Left lung (tissue), 10 donors: ENCODE results near the gene CYP4F2. TPM values are rescaled to one million over a fixed set of nuclear protein-coding genes. Genes with fewer than 3 reads are reported as not detected.
"Not testable (repeated sequence)": the region's sequence is repeated elsewhere in the genome, so short reads cannot be mapped to it uniquely, and the experiment has no call there.

ENCODE experiments used
- ATAC-seq: fragments of 200-7000 bp; cut with Tn5 transposase; one replicate; pipeline ENCODE4 v1.9.1; 2020; ENCODE audit warnings: moderate library complexity
- DNase-seq, 4 donors: peaks; one replicate each; pipeline ENCODE4 v3.0.0-alpha.2; 2013 to 2020
- H3K27ac ChIP-seq, 2 donors: fragments of 200-600 bp; sonication (generic) in 1 of 2; one replicate each; pipeline versions ENCODE4 v1.5.0 to v1.8.0; 2020 to 2021
- H3K27me3 ChIP-seq, 2 donors: fragments of 200-600 bp; sonication (generic) in 1 of 2; one replicate each; pipeline versions ENCODE4 v1.5.0 to v1.8.0; 2020 to 2021
- H3K36me3 ChIP-seq, 2 donors: fragments of 200-600 bp; sonication (generic) in 1 of 2; one replicate each; pipeline versions ENCODE4 v1.5.0 to v1.8.0; 2020 to 2021
- H3K4me1 ChIP-seq, 2 donors: fragments of 200-600 bp; one replicate each; pipeline ENCODE4 v1.8.0; 2021
- H3K4me3 ChIP-seq, 2 donors: fragments of 200-600 bp; sonication (generic) in 1 of 2; one replicate each; pipeline versions ENCODE4 v1.5.0 to v1.8.0; 2020 to 2021; ENCODE audit warnings: mild to moderate bottlenecking in 1 of 2
- H3K9me3 ChIP-seq, 2 donors: fragments of 200-600 bp; sonication (generic) in 1 of 2; one replicate each; pipeline versions ENCODE4 v1.5.0 to v1.8.0; 2020 to 2021
- intact Hi-C, 2 donors: fragments of 100-400 bp; cut with DNase I; formaldehyde crosslinking; loops; one replicate each; pipeline versions ENCODE4 v1.11.2 to v1.14.2; 2022
- polyA plus RNA-seq, 6 donors: library from polyadenylated mRNA; unstranded; fragments of 120-200 nt; gene quantifications; one replicate each; pipeline ENCODE4 v1.2.1, GENCODE V29; 2013; ENCODE audit not compliant: insufficient read length in 6 of 6
- total RNA-seq, 2 donors: library from RNA; stranded (reverse); fragmentation: NEBNext Ultra II Directional; extraction: Animal tissue kit (Norgen Biotek cat#: 25700); gene quantifications; one replicate each; pipeline ENCODE4 v1.2.1, GENCODE V29; 2021
- TF ChIP-seq, protein P1 (sequence below), 2 donors: fragments of 200-600 bp; sonication (generic) in 1 of 2; IDR thresholded peaks; one replicate each; pipeline versions ENCODE4 v1.5.0 to v1.8.0; 2021; ENCODE audit warnings: antibody characterized with exemption in 2 of 2
- donor health status: DM: no; HTN: yes; CAD: no.
- donor health status: DM: no; HTN: no; CAD: no.

Gene CYP4F2
- total and polyA plus RNA-seq, 8 donors, result 0.34 TPM; not detected in 7

DNA sequence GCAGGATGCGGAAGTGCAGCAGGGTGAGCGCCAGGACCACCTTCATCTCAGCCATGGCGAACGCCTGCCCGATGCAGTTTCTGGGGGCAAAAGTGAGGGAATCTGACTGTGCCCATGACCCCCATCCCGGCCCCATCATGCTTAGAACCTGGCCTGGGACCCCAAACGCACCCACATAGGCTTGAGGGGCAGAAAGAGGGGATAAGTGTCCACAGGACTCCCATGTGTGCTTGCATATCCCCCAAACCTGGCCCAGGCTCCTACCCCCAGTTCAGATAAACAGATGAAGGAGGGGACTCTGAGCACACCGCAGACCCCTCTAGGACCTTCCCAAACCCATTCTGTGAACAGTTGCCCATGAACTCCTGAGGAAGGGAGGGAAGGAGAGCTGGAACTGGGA, 16.0 kb upstream of the CYP4F2 start:
- Histone ChIP-seq H3K27ac (no peak overlapping the region), H3K4me1 (peaks cover 0 to 6% of the 10 kb centered on the region in 2 donors), H3K9me3 (peaks cover 0 to 3% of the 10 kb centered on the region in 2 donors), H3K27me3 (peaks cover 15 to 56% of the 10 kb centered on the region in 2 donors), H3K36me3 (no peaks in the 10 kb centered on the region), H3K4me3 (no peak overlapping the region)
- DNase-seq, result no peak
- ATAC-seq, result no peak
- TF ChIP-seq, protein P1, sequence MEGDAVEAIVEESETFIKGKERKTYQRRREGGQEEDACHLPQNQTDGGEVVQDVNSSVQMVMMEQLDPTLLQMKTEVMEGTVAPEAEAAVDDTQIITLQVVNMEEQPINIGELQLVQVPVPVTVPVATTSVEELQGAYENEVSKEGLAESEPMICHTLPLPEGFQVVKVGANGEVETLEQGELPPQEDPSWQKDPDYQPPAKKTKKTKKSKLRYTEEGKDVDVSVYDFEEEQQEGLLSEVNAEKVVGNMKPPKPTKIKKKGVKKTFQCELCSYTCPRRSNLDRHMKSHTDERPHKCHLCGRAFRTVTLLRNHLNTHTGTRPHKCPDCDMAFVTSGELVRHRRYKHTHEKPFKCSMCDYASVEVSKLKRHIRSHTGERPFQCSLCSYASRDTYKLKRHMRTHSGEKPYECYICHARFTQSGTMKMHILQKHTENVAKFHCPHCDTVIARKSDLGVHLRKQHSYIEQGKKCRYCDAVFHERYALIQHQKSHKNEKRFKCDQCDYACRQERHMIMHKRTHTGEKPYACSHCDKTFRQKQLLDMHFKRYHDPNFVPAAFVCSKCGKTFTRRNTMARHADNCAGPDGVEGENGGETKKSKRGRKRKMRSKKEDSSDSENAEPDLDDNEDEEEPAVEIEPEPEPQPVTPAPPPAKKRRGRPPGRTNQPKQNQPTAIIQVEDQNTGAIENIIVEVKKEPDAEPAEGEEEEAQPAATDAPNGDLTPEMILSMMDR (IDR thresholded peaks at IDR 0.05), result no peak
- intact Hi-C loops, result no loop called here

DNA sequence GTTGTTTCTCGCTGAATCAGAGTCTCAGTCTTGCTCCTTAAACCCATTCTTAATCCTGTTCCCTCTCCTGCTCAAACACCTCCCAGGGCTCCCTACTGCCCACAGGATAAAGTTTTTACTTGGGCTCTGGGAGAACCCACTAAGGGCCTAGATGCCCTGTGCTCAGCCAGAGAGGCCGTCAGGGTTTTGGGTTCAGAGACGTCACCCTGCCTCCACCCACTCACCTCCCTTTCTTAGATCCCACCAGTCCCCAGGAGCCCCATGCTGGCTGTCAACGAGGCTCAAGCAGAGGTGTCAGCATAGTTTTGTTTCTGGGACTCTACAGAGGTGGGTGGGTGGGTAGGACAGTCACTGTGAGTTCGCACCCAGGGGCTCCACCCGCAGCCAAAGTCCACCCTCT, 15.5 kb upstream of the CYP4F2 start:
- TF ChIP-seq, protein P1 (IDR thresholded peaks at IDR 0.05), result no peak
- Histone ChIP-seq H3K27me3 (peaks cover 16 to 60% of the 10 kb centered on the region in 2 donors), H3K9me3 (peaks cover 0 to 3% of the 10 kb centered on the region in 2 donors), H3K4me1 (peaks cover 0 to 6% of the 10 kb centered on the region in 2 donors), H3K4me3 (no peak overlapping the region), H3K27ac (no peak overlapping the region), H3K36me3 (no peaks in the 10 kb centered on the region)
- intact Hi-C loops, result no loop called here
- DNase-seq, result no peak
- no peak for ATAC-seq

DNA sequence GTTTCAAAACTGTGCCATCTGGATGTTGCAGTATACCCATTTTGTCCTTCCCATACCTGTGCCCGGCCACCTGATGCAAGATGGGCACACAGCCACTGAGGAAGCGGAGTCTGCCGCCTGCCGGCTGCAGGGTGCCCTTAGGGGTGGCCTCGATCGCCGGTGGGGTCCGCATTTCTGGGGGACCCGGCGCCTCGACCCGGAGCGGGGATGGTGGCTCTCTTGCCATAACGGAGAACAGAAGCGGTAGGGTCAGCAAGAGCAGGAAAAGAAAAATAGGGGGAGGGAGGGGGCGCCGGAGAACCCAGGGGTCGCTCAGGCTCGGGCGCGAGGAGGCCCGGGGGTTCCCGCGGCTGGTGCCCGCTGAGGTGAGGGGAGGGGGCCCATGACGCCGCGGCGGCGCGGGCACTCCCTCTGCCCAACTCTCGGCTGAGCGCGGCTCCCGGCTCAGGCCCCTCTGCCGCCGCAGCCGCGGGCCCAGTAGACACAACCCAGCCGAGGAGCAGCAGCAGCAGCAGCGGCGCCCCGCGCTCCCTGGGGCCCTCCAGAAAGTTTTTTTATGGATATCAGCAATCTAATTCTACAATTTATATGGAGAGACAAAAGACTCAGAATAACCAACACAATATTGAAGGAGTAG, 13.8 kb upstream of the CYP4F2 start:
- no peak for ATAC-seq
- no peak overlapping the region for H3K27ac ChIP-seq
- TF ChIP-seq, protein P1 (IDR thresholded peaks at IDR 0.05), result no peak
- H3K4me3 ChIP-seq, result no peak overlapping the region
- peaks cover 0 to 3% of the 10 kb centered on the region in 2 donors for H3K9me3 ChIP-seq
- DNase-seq, result peak in 1 of 4 donors; percentile 81
- peaks cover 0 to 6% of the 10 kb centered on the region in 2 donors for H3K4me1 ChIP-seq
- H3K36me3 ChIP-seq, result no peaks in the 10 kb centered on the region
- intact Hi-C loops, result no loop called here
- H3K27me3 ChIP-seq, result peaks cover 16 to 65% of the 10 kb centered on the region in 2 donors

GRCh38 chr19:15905026-15905425, 7.2 kb upstream of the CYP4F2 start:
- Histone ChIP-seq H3K27ac (no peak overlapping the region), H3K4me3 (no peak overlapping the region), H3K36me3 (no peaks in the 10 kb centered on the region), H3K4me1 (no peaks in the 10 kb centered on the region), H3K27me3 (peaks cover 3 to 35% of the 10 kb centered on the region in 2 donors), H3K9me3 (peaks cover 0 to 8% of the 10 kb centered on the region in 2 donors)
- intact Hi-C loops, result no loop called here
- DNase-seq (no peak), ATAC-seq (no peak)
- TF ChIP-seq, protein P1 (IDR thresholded peaks at IDR 0.05), result no peak

DNA sequence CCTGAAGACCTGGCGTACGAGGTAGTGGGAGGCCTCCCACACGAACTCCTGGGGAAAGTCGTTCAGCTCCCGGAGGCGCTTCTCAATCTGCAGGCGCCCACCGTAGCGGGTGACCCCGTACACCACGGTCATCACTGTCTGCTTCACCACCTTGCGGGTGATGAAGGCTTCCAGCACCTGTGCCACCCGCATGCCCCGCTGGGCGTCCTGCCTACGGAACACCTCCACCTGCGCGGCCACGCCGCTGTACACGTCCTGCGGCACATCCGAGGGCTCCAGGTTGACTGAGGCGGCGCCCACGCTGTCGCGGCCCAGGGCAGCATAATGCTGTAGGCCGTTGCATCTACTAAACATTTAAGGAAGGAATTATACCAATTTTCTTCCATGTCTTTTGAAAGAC, 5.0 kb upstream of the CYP4F2 start:
- ATAC-seq, result not testable (repeated sequence)

GRCh38 chr19:15902254-15902653, 4.4 kb upstream of the CYP4F2 start:
- TF ChIP-seq, protein P1 (IDR thresholded peaks at IDR 0.05), result no peak
- Histone ChIP-seq H3K36me3 (no peaks in the 10 kb centered on the region), H3K27ac (no peak overlapping the region), H3K4me3 (no peak overlapping the region), H3K9me3 (peaks cover 0 to 8% of the 10 kb centered on the region in 2 donors), H3K4me1 (peaks cover 0 to 6% of the 10 kb centered on the region in 2 donors), H3K27me3 (peaks cover 5 to 44% of the 10 kb centered on the region in 2 donors)
- ATAC-seq, result no peak
- intact Hi-C loops, result no loop called here
- no peak for DNase-seq

More for the DNA sequence above, 5.0 kb upstream of the CYP4F2 start:
- peaks cover 5 to 44% of the 10 kb centered on the region in 2 donors for H3K27me3 ChIP-seq
- H3K4me3 ChIP-seq, H3K4me1 ChIP-seq, H3K27ac ChIP-seq, intact Hi-C loops, DNase-seq, H3K36me3 ChIP-seq, H3K9me3 ChIP-seq: not testable (repeated sequence)
